HG03095 (cell line): Measurements from ENCODE around the gene MRAS.
"Not testable (repeated sequence)": the region's sequence is repeated elsewhere in the genome, so short reads cannot be mapped to it uniquely, and the experiment has no call there.

Experiments
- ATAC-seq: cut with Tn5 transposase; IDR thresholded peaks from one replicate; pipeline ENCODE4 v1.9.1; 2021; ENCODE audit warnings: moderate library complexity; ENCODE audit not compliant: unreplicated experiment

The MRAS gene

GRCh38 chr3:138412821-138413551, 64.6 kb downstream of the MRAS start:
- ATAC-seq, result no peak

- not testable (repeated sequence) for ATAC-seq
Measured at GRCh38 chr3:138416236-138416635, 67.9 kb downstream of the MRAS start.

GRCh38 chr3:138417559-138417982, 69.2 kb downstream of the MRAS start:
- ATAC-seq, result peak; percentile 77

- no peak for ATAC-seq
Measured at GRCh38 chr3:138418601-138419206, 70.3 kb downstream of the MRAS start.

GRCh38 chr3:138423316-138423715, 74.9 kb downstream of the MRAS start:
- ATAC-seq, result no peak

GRCh38 chr3:138424323-138424722, 75.9 kb downstream of the MRAS start:
- ATAC-seq, result no peak

GRCh38 chr3:138426211-138426610, 77.8 kb downstream of the MRAS start:
- no peak for ATAC-seq

GRCh38 chr3:138426754-138427153, 78.4 kb downstream of the MRAS start:
- ATAC-seq, result not testable (repeated sequence)

GRCh38 chr3:138429665-138430064, 81.3 kb downstream of the MRAS start:
- no peak for ATAC-seq

- ATAC-seq, result no peak
Measured at GRCh38 chr3:138432576-138433240, 84.3 kb downstream of the MRAS start.

- ATAC-seq, result no peak
Measured at GRCh38 chr3:138433892-138434275, 85.5 kb downstream of the MRAS start.

GRCh38 chr3:138434276-138434874, 86.0 kb downstream of the MRAS start, which contains the start of gene ESYT3:
TSS of gene ESYT3 (plus strand) at chr3:138434616. CDS start at chr3:138434799, 183 bp downstream.
- no peak for ATAC-seq

GRCh38 chr3:138434875-138435772, 86.7 kb downstream of the MRAS start:
- no peak for ATAC-seq

GRCh38 chr3:138435840-138436239, 87.5 kb downstream of the MRAS start:
- no peak for ATAC-seq

GRCh38 chr3:138437281-138437680, 88.9 kb downstream of the MRAS start:
- no peak for ATAC-seq

- no peak for ATAC-seq
Measured at GRCh38 chr3:138438896-138439295, 90.5 kb downstream of the MRAS start.

GRCh38 chr3:138439646-138440045, 91.3 kb downstream of the MRAS start:
- no peak for ATAC-seq

GRCh38 chr3:138440121-138440521, 91.7 kb downstream of the MRAS start:
- no peak for ATAC-seq

GRCh38 chr3:138440596-138440995, 92.2 kb downstream of the MRAS start:
- no peak for ATAC-seq

- ATAC-seq, result no peak
Measured at GRCh38 chr3:138441256-138441655, 92.9 kb downstream of the MRAS start.

- no peak for ATAC-seq
Measured at GRCh38 chr3:138441742-138442141, 93.4 kb downstream of the MRAS start.
